HepG2 (cell line): Measurements from ENCODE around the gene SSC4D.

Source experiments
- ARHGAP35 ChIP-seq: sonication (generic); formaldehyde crosslinking; IDR thresholded peaks from 2 replicates; pipeline ENCODE4 v1.9.0; 2022; ENCODE audit warnings: mild to moderate bottlenecking, inconsistent platforms, moderate library complexity, missing genetic modification reagents, borderline replicate concordance
- CEBPB ChIP-seq: IDR thresholded peaks from 2 replicates; pipeline ENCODE4 v1.6.1; 2011; ENCODE audit warnings: low read depth, low read length, improper control_type of control experiment, borderline replicate concordance
- PLRG1 ChIP-seq: fragments of 450-650 bp; conservative IDR thresholded peaks from 2 replicates; pipeline ENCODE4 v1.6.1; 2016
- RBM22 ChIP-seq: fragments of 200-400 bp; formaldehyde crosslinking; optimal IDR thresholded peaks from 2 replicates; pipeline ENCODE3; 2017; ENCODE audit warnings: mild to moderate bottlenecking, low read length, moderate library complexity
- RFX5 ChIP-seq: IDR thresholded peaks from 2 replicates; pipeline ENCODE4 v1.6.1; 2011; ENCODE audit warnings: low read depth, low read length, improper control_type of control experiment
- TCF7 ChIP-seq: sonication (generic); IDR thresholded peaks from 2 replicates; pipeline ENCODE4 v1.6.1; 2016; ENCODE audit warnings: antibody characterized with exemption, low read depth
- ZBTB7A ChIP-seq: sonication (generic); formaldehyde crosslinking; IDR thresholded peaks from 2 replicates; pipeline ENCODE4 v1.8.0; 2022; ENCODE audit warnings: mild to moderate bottlenecking, missing genetic modification reagents
- ZNF207 ChIP-seq: fragments of 450-650 bp; IDR thresholded peaks from 2 replicates; pipeline ENCODE4 v1.6.1; 2016; ENCODE audit warnings: antibody characterized with exemption, borderline replicate concordance
- ZNF317 ChIP-seq: sonication (generic); formaldehyde crosslinking; IDR thresholded peaks from 2 replicates; pipeline ENCODE4 v1.5.0; 2020; ENCODE audit warnings: mild to moderate bottlenecking, missing genetic modification reagents
- TF ChIP-seq, protein P1 (sequence below): sonication (generic); formaldehyde crosslinking; IDR thresholded peaks from 2 replicates; pipeline ENCODE4 v1.5.0; 2020; ENCODE audit warnings: missing genetic modification reagents
- TF ChIP-seq, protein P2 (sequence below): sonication (generic); formaldehyde crosslinking; IDR thresholded peaks from 2 replicates; pipeline ENCODE4 v1.4.0; 2020; ENCODE audit warnings: mild to moderate bottlenecking, missing genetic modification reagents
- TF ChIP-seq, protein P3 (sequence below): sonication (generic); formaldehyde crosslinking; IDR thresholded peaks from 2 replicates; pipeline ENCODE4 v1.4.0; 2020; ENCODE audit warnings: missing genetic modification reagents
- TF ChIP-seq, protein P4 (sequence below): sonication (generic); formaldehyde crosslinking; IDR thresholded peaks from 2 replicates; pipeline ENCODE4 v1.4.0; 2020; ENCODE audit warnings: missing genetic modification reagents

DNA sequence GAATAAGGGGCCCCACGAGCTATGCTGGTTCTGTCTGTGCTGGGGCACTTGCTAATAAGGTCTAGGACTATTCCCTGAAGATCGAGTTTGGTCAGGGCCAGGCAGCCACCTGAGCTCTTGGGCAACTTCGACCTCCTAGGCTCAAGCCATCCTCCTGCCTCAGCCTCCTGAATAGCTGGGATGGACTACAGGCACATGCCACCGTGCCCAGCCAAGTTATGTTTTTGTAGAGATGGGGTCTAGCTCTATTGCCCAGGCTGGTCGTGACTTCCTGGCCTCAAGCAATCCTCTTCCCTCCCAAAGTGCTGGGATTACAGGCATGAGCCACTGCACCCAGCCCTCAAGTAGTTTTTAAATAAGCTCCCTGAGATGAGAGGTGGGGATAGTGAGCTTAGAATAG lies 18.1 kb upstream of the SSC4D start:
- TF ChIP-seq TCF7 (no peak), ZNF317 (CRISPR knock-in tag) (no peak), RFX5 (no peak), RBM22 (no peak), ZNF207 (no peak), ZBTB7A (CRISPR knock-in tag) (no peak), CEBPB (no peak), ARHGAP35 (CRISPR knock-in tag) (no peak), PLRG1 (no peak)
- TF ChIP-seq, protein P1, sequence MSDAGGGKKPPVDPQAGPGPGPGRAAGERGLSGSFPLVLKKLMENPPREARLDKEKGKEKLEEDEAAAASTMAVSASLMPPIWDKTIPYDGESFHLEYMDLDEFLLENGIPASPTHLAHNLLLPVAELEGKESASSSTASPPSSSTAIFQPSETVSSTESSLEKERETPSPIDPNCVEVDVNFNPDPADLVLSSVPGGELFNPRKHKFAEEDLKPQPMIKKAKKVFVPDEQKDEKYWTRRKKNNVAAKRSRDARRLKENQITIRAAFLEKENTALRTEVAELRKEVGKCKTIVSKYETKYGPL (CRISPR knock-in tag): no peak
- TF ChIP-seq, protein P2, sequence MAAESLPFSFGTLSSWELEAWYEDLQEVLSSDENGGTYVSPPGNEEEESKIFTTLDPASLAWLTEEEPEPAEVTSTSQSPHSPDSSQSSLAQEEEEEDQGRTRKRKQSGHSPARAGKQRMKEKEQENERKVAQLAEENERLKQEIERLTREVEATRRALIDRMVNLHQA: no peak
- TF ChIP-seq, protein P3, sequence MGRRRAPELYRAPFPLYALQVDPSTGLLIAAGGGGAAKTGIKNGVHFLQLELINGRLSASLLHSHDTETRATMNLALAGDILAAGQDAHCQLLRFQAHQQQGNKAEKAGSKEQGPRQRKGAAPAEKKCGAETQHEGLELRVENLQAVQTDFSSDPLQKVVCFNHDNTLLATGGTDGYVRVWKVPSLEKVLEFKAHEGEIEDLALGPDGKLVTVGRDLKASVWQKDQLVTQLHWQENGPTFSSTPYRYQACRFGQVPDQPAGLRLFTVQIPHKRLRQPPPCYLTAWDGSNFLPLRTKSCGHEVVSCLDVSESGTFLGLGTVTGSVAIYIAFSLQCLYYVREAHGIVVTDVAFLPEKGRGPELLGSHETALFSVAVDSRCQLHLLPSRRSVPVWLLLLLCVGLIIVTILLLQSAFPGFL: no peak
- TF ChIP-seq, protein P4, sequence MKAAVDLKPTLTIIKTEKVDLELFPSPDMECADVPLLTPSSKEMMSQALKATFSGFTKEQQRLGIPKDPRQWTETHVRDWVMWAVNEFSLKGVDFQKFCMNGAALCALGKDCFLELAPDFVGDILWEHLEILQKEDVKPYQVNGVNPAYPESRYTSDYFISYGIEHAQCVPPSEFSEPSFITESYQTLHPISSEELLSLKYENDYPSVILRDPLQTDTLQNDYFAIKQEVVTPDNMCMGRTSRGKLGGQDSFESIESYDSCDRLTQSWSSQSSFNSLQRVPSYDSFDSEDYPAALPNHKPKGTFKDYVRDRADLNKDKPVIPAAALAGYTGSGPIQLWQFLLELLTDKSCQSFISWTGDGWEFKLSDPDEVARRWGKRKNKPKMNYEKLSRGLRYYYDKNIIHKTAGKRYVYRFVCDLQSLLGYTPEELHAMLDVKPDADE (CRISPR knock-in tag): no peak
